Ascending aorta (tissue), 2 donors: Measurements from ENCODE around the gene SORCS2. TPM values are rescaled to one million over a fixed set of nuclear protein-coding genes. Genes with fewer than 3 reads are reported as not detected.

ENCODE experiments used
- DNase-seq, 2 donors: peaks; one replicate each; pipeline ENCODE4 v3.0.0-alpha.2; 2019; ENCODE audit warnings: low spot score in 2 of 2
- H3K27ac ChIP-seq, 2 donors: fragments of 200-600 bp; sonication (generic); one replicate each; pipeline ENCODE4 v1.5.1; 2016 to 2017; ENCODE audit warnings: mild to moderate bottlenecking in 1 of 2
- H3K27me3 ChIP-seq: fragments of 200-600 bp; sonication (generic); one replicate; pipeline ENCODE4 v1.5.1; 2017
- H3K36me3 ChIP-seq, 2 donors: fragments of 200-600 bp; sonication (generic); one replicate each; pipeline ENCODE4 v1.5.1; 2016
- H3K4me1 ChIP-seq, 2 donors: fragments of 200-600 bp; sonication (generic); one replicate each; pipeline ENCODE4 v1.5.1; 2016 to 2017; ENCODE audit warnings: mild to moderate bottlenecking in 1 of 2
- H3K4me3 ChIP-seq, 2 donors: fragments of 200-600 bp; sonication (generic); one replicate each; pipeline ENCODE4 v1.5.1; 2016 to 2017; ENCODE audit warnings: mild to moderate bottlenecking in 1 of 2
- H3K9me3 ChIP-seq, 2 donors: fragments of 200-600 bp; sonication (generic); one replicate each; pipeline ENCODE4 v1.5.1; 2016
- CTCF ChIP-seq, 3 experiments: fragments of 200-600 bp in 2 of 3; fragments of 450-650 bp in 1 of 3; sonication (generic) in 2 of 3; IDR thresholded peaks; one replicate each; pipeline ENCODE4 v1.5.1; 2016 to 2019; ENCODE audit warnings: antibody characterized with exemption in 3 of 3, mild to moderate bottlenecking in 1 of 3, moderate library complexity in 1 of 3
- intact Hi-C: fragments of 100-400 bp; cut with DNase I; formaldehyde crosslinking; loops from one replicate; pipeline ENCODE4 v1.15.1; 2023
- total RNA-seq: library from RNA; depleted of rRNA; stranded (reverse); fragments of >200 nt; gene quantifications from one replicate; pipeline ENCODE4 v1.1.0, GENCODE V29; 2016

SORCS2 gene
- total RNA-seq, 1 donor from 2014 or later = 0.32 TPM

- TF ChIP-seq CTCF (IDR thresholded peaks at IDR 0.05) = no peak
- peak in 1 of 2 donors; percentile 40 for DNase-seq
- Histone ChIP-seq H3K27me3 (no peaks in the 10 kb centered on the region), H3K27ac (no peak overlapping the region), H3K4me1 (no peaks in the 10 kb centered on the region), H3K36me3 (no peaks in the 10 kb centered on the region), H3K4me3 (no peak overlapping the region), H3K9me3 (no peaks in the 10 kb centered on the region)
- intact Hi-C loops = no loop called here
These were observed 6.9 kb downstream of the SORCS2 start for GRCh38 chr4:7199129-7199725.

GRCh38 chr4:7199771-7200441, 7.6 kb downstream of the SORCS2 start:
- no peak overlapping the region for H3K4me3 ChIP-seq
- no peaks in the 10 kb centered on the region for H3K27me3 ChIP-seq
- DNase-seq = peak in 1 of 2 donors; percentile 50
- no peaks in the 10 kb centered on the region for H3K4me1 ChIP-seq
- H3K36me3 ChIP-seq = no peaks in the 10 kb centered on the region
- H3K9me3 ChIP-seq = no peaks in the 10 kb centered on the region
- H3K27ac ChIP-seq = no peak overlapping the region
- TF ChIP-seq CTCF (IDR thresholded peaks at IDR 0.05) = no peak
- intact Hi-C loops = no loop called here

- Histone ChIP-seq H3K27me3 (no peaks in the 10 kb centered on the region), H3K9me3 (no peaks in the 10 kb centered on the region), H3K4me3 (no peak overlapping the region), H3K27ac (no peak overlapping the region), H3K4me1 (no peaks in the 10 kb centered on the region), H3K36me3 (no peaks in the 10 kb centered on the region)
- no peak for TF ChIP-seq CTCF (IDR thresholded peaks at IDR 0.05)
- peak in 1 of 2 donors; percentile 34 for DNase-seq
- intact Hi-C loops = no loop called here
These were observed 8.5 kb downstream of the SORCS2 start for GRCh38 chr4:7200801-7201200.

- no peak overlapping the region for H3K4me3 ChIP-seq
- intact Hi-C loops = no loop called here
- DNase-seq = peak in 1 of 2 donors; percentile 49
- no peaks in the 10 kb centered on the region for H3K27me3 ChIP-seq
- no peaks in the 10 kb centered on the region for H3K36me3 ChIP-seq
- TF ChIP-seq CTCF (IDR thresholded peaks at IDR 0.05) = no peak
- no peaks in the 10 kb centered on the region for H3K9me3 ChIP-seq
- H3K4me1 ChIP-seq = peaks cover 5 to 8% of the 10 kb centered on the region in 2 donors
- H3K27ac ChIP-seq = no peak overlapping the region
These were observed 9.3 kb downstream of the SORCS2 start for GRCh38 chr4:7201420-7202305.

- Histone ChIP-seq H3K27me3 (no peaks in the 10 kb centered on the region), H3K4me3 (no peak overlapping the region), H3K36me3 (no peaks in the 10 kb centered on the region), H3K4me1 (peaks cover 5 to 14% of the 10 kb centered on the region in 2 donors), H3K9me3 (no peaks in the 10 kb centered on the region), H3K27ac (no peak overlapping the region)
- intact Hi-C loops = no loop called here
- no peak for DNase-seq
- no peak for TF ChIP-seq CTCF (IDR thresholded peaks at IDR 0.05)
These were observed 10.1 kb downstream of the SORCS2 start for GRCh38 chr4:7202411-7202810.
